MM.1S (cell line): Measurements from ENCODE around the gene PLCB4.

Source experiments
- DNase-seq: peaks from one replicate; pipeline ENCODE4 v3.0.0-alpha.2; 2015
- H2AFZ ChIP-seq: fragments of 300-600 bp; sonication (generic); 2 replicates; pipeline ENCODE4 v1.6.0; 2016; ENCODE audit warnings: antibody characterized with exemption, low read length
- H3F3A ChIP-seq: fragments of 300-600 bp; sonication (generic); 2 replicates; pipeline ENCODE4 v1.6.1; 2016; ENCODE audit warnings: mild to moderate bottlenecking, antibody characterized with exemption, low read length, moderate library complexity, mixed read lengths; ENCODE audit not compliant: insufficient read depth
- H3K27ac ChIP-seq: fragments of 300-600 bp; sonication (generic); 2 replicates; pipeline ENCODE4 v1.5.1; 2016; ENCODE audit warnings: mild to moderate bottlenecking, low read length
- H3K27me3 ChIP-seq: fragments of 300-600 bp; sonication (generic); replicated peaks from 2 replicates; pipeline ENCODE4 v1.6.0; 2016; ENCODE audit warnings: low read length; ENCODE audit not compliant: insufficient read depth
- H3K36me3 ChIP-seq: fragments of 300-600 bp; sonication (generic); replicated peaks from 2 replicates; pipeline ENCODE4 v1.6.1; 2016; ENCODE audit warnings: mild to moderate bottlenecking, low read length, mixed read lengths; ENCODE audit not compliant: insufficient read depth
- H3K4me1 ChIP-seq: fragments of 300-600 bp; sonication (generic); 2 replicates; pipeline ENCODE4 v1.6.1; 2016; ENCODE audit warnings: low read length, mixed read lengths
- H3K4me2 ChIP-seq: fragments of 300-600 bp; sonication (generic); 2 replicates; pipeline ENCODE4 v1.6.0; 2016; ENCODE audit warnings: low read depth, low read length
- H3K4me3 ChIP-seq: fragments of 300-600 bp; sonication (generic); 2 replicates; pipeline ENCODE4 v1.5.1; 2016; ENCODE audit warnings: low read length, mixed read lengths
- H3K79me2 ChIP-seq: fragments of 300-600 bp; sonication (generic); 2 replicates; pipeline ENCODE4 v1.6.1; 2016; ENCODE audit warnings: mixed run types, low read length, mixed read lengths
- H3K9ac ChIP-seq: fragments of 300-600 bp; sonication (generic); 2 replicates; pipeline ENCODE4 v1.6.1; 2016; ENCODE audit warnings: low read length, mixed read lengths
- H3K9me2 ChIP-seq: fragments of 300-600 bp; sonication (generic); replicated peaks from 2 replicates; pipeline ENCODE4 v1.6.1; 2016; ENCODE audit warnings: mild to moderate bottlenecking, low read length, mixed read lengths; ENCODE audit not compliant: insufficient read depth
- H3K9me3 ChIP-seq: fragments of 300-600 bp; sonication (generic); replicated peaks from 2 replicates; pipeline ENCODE4 v1.6.1; 2016; ENCODE audit warnings: mild to moderate bottlenecking, low read length, mixed read lengths; ENCODE audit not compliant: insufficient read depth
- H4K20me1 ChIP-seq: fragments of 300-600 bp; sonication (generic); 2 replicates; pipeline ENCODE4 v1.6.1; 2016; ENCODE audit warnings: mild to moderate bottlenecking, low read length, moderate library complexity, mixed read lengths; ENCODE audit not compliant: insufficient read depth
- CTCF ChIP-seq: fragments of 300-600 bp; sonication (generic); IDR thresholded peaks from 2 replicates; pipeline ENCODE4 v1.5.1; 2016; ENCODE audit warnings: antibody characterized with exemption, low read length, mixed read lengths
- EZH2 ChIP-seq: fragments of 300-600 bp; sonication (generic); optimal IDR thresholded peaks from 2 replicates; pipeline ENCODE3; 2017; ENCODE audit warnings: low read depth, mild to moderate bottlenecking, antibody characterized with exemption, low read length, mixed read lengths
- EZH2phosphoT487 ChIP-seq: fragments of 300-600 bp; sonication (generic); IDR thresholded peaks from 2 replicates; pipeline ENCODE4 v1.6.1; 2018; ENCODE audit warnings: antibody characterized with exemption, low read length

The PLCB4 gene

GRCh38 chr20:9388160-9388812 is 319.4 kb downstream of the PLCB4 start:
- H3K9me2 ChIP-seq, result no peaks in the 10 kb centered on the region
- DNase-seq, result peak; percentile 76
- H3K4me1 ChIP-seq, result peaks cover 42% of the 10 kb centered on the region
- no peaks in the 10 kb centered on the region for H3K27me3 ChIP-seq
- peak overlapping the region; percentile 25; the same call in 1 of the 2 replicates for H3K9ac ChIP-seq
- peak overlapping the region; percentile 61 for H3K4me2 ChIP-seq
- H4K20me1 ChIP-seq, result no peaks in the 10 kb centered on the region
- H3K27ac ChIP-seq, result peak overlapping the region; percentile 79
- H3K9me3 ChIP-seq, result no peaks in the 10 kb centered on the region
- peak overlapping the region; percentile 17; the same call in 1 of the 2 replicates for H3K4me3 ChIP-seq
- no peak for TF ChIP-seq EZH2
- TF ChIP-seq EZH2phosphoT487, result no peak
- TF ChIP-seq CTCF, result no peak
- no peak overlapping the region for H2AFZ ChIP-seq
- H3K36me3 ChIP-seq, result no peaks in the 10 kb centered on the region
- peaks cover 22% of the 10 kb centered on the region for H3F3A ChIP-seq
- H3K79me2 ChIP-seq, result no peaks in the 10 kb centered on the region

GRCh38 chr20:9388813-9389161 is 319.9 kb downstream of the PLCB4 start:
- Histone ChIP-seq H3K4me2 (peak overlapping the region; percentile 61), H2AFZ (no peak overlapping the region), H3K27ac (peak overlapping the region; percentile 79), H3K36me3 (no peaks in the 10 kb centered on the region), H3K4me3 (peak overlapping the region; percentile 17; the same call in 1 of the 2 replicates), H3K9me3 (no peaks in the 10 kb centered on the region), H3F3A (peaks cover 26% of the 10 kb centered on the region), H3K9ac (peak overlapping the region; percentile 25; the same call in 1 of the 2 replicates), H3K9me2 (no peaks in the 10 kb centered on the region), H3K79me2 (no peaks in the 10 kb centered on the region), H3K27me3 (no peaks in the 10 kb centered on the region), H3K4me1 (peaks cover 46% of the 10 kb centered on the region), H4K20me1 (no peaks in the 10 kb centered on the region)
- DNase-seq, result no peak
- TF ChIP-seq EZH2 (no peak), EZH2phosphoT487 (no peak), CTCF (no peak)

- H3K4me1 ChIP-seq, result peaks cover 50% of the 10 kb centered on the region
- no peaks in the 10 kb centered on the region for H3K9me2 ChIP-seq
- no peak overlapping the region for H2AFZ ChIP-seq
- H3K9me3 ChIP-seq, result no peaks in the 10 kb centered on the region
- H3K4me3 ChIP-seq, result no peak overlapping the region
- no peaks in the 10 kb centered on the region for H3K27me3 ChIP-seq
- no peaks in the 10 kb centered on the region for H4K20me1 ChIP-seq
- no peaks in the 10 kb centered on the region for H3K79me2 ChIP-seq
- DNase-seq, result peak; percentile 31
- H3K27ac ChIP-seq, result peak overlapping the region; percentile 79; the same call in 1 of the 2 replicates
- peaks cover 26% of the 10 kb centered on the region for H3F3A ChIP-seq
- H3K9ac ChIP-seq, result no peak overlapping the region
- no peak for TF ChIP-seq EZH2phosphoT487
- no peak for TF ChIP-seq CTCF
- no peak for TF ChIP-seq EZH2
- peak overlapping the region; percentile 61; the same call in 1 of the 2 replicates for H3K4me2 ChIP-seq
- H3K36me3 ChIP-seq, result no peaks in the 10 kb centered on the region
Observed at GRCh38 chr20:9389346-9389745, 320.5 kb downstream of the PLCB4 start.
